Stimulated activated CD4-positive, alpha-beta T cell treated with anti-CD3 and anti-CD28 coated beads, Interleukin-15, amount 100 ng/mL, for 24 hours (primary cell): ENCODE results near the gene SHCBP1L.
"Not testable (repeated sequence)": the region's sequence is repeated elsewhere in the genome, so short reads cannot be mapped to it uniquely, and the experiment has no call there.

Experiments
- DNase-seq: peaks from one replicate; pipeline ENCODE4 v3.0.0-alpha.2; 2020

Gene SHCBP1L

DNA sequence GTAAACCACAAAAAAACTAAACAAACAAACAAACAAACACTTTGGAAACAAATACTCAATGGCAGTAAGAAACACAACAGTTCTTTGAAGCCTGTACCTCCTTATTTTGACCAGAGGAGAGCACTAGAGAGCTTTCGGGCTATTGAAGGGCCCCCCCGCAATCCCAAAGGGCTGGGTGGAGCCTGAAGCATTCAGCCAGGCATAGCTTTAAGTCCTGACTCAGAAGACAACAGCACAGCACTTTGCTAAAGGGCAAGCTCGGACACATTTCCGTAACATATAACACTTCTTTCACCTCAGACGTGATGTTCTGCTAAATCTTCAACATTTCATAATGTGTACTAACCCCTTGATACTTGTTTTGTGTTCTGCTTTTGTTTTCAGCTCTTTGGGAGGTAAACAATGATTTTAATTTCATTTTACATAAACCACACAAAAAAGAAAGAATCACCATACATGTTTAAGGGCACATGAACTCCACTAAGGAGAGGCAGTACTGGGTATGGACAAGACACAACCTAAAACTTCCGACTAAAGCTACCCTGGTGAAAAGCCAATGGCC lies 9.7 kb upstream of the SHCBP1L start:
- DNase-seq: peak; percentile 43

GRCh38 chr1:182960046-182960445 lies 7.1 kb upstream of the SHCBP1L start:
- DNase-seq: no peak

- no peak for DNase-seq
Observed at GRCh38 chr1:182957902-182958395, 5.0 kb upstream of the SHCBP1L start.

- no peak for DNase-seq
Observed at GRCh38 chr1:182956708-182957365, 3.9 kb upstream of the SHCBP1L start.

- DNase-seq: no peak
Observed at GRCh38 chr1:182955596-182956588, 2.9 kb upstream of the SHCBP1L start.

DNA sequence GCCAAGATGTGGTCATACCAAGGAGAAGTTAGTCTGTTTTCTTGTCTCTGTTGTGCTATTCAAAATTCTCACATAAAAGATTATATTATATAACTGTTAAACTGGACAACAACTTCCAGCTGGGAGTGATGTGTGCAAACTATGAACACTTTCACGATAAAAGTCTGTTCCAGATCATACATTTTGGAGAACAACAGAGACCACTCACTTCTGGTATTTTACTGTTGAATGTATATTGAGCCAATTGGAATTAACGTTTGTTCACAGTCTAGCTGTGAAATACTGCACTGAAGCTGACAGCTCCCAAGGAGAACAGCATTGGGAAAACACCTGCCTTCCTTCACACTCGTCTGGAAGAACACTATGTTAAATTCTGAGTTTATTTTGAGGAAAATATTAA lies 860 bp upstream of the SHCBP1L start:
- DNase-seq: no peak

GRCh38 chr1:182943336-182943735 lies 9.6 kb downstream of the SHCBP1L start:
- not testable (repeated sequence) for DNase-seq

- not testable (repeated sequence) for DNase-seq
Observed at GRCh38 chr1:182942145-182942544, 10.8 kb downstream of the SHCBP1L start.

DNA sequence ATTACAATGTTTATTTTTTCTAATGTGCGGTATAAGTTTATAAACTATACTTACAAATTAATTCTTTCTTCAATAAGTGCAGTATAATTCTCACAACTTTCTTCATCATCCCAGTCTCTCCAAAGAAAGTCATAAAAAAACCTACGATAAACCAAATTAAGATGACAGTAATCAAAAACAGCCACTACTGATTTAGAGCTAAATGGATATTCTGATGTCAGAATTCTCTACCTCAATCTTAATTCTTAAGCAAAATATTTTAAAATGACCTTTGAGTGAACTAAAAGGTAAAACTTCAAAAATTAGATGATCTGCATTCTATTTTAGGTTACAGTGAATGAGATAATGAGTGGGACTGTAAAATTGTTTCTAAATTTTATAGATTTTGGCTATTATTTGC lies 13.6 kb downstream of the SHCBP1L start:
- no peak for DNase-seq

GRCh38 chr1:182935716-182936115 lies 17.2 kb downstream of the SHCBP1L start:
- no peak for DNase-seq

- DNase-seq: no peak
Observed at GRCh38 chr1:182930985-182931384, 22.0 kb downstream of the SHCBP1L start.

DNA sequence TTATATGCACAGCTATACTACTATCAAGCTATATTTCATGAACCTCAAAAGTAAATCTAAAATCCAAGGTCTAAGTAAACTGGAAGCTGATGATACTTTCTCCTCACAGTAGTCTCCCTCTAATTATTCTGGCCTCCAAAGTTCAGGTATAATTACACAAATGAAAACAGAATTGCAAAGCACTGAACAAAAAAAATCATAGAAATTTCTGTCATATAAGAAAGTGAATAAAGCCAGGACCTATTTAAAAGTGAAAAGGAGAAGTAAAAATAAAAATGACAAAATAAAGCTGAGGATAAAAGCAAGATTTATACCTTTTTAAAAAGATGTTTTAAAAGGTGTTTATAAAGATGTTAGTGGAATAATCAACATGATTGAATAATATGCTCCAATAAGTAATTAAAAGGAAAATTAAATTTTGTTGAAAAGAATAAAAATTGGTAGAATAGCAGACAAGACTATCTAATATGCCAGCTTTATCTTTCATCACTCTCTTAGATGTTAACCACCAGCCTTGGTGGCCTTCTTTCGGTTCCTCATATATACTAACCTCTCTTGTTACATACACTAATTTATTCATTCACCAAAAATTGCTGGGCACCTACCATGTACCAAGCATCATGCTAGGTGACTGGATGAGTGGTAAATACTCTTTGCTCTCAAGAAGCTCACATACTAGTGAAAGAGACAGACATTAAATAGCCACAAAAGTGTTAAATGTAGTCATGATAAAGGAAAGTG lies 25.1 kb downstream of the SHCBP1L start:
- no peak for DNase-seq

DNA sequence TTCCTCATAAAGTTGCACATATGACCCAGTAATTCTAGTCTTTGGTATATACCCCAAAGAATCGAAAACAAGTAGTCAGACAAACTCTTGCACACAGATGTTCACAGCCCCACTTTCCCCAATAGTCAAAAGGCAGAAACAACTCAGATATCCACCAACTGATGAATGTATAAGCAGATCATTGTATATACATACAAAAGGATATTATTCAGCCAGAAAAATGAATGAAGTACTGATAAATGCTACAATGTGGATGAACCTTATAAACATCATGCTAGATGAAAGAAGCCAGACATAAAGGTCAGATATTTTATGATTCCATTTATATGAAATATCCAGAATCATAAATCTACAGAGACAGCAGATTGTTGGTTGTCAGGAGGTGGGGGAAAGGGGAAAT lies 27.3 kb downstream of the SHCBP1L start:
- no peak for DNase-seq

DNA sequence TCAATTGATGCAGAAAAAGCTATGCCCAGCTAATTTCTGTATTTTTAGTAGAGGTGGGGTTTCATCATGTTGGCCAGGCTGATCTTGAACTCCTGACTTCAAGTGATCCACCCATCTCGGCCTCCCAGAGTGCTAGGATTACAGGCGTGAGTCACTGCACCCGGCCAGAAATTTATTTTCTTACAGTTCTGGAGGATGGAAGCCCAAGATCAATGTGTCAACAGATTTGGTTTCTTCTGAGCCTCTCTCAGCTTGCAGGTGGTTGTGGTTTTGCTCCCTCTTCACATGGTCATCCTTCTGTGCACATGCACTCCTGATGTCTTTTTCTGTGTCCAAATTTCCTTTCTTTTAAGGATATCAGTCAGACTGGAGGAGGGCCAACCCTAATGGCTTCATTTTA lies 35.6 kb downstream of the SHCBP1L start:
- no peak for DNase-seq

DNA sequence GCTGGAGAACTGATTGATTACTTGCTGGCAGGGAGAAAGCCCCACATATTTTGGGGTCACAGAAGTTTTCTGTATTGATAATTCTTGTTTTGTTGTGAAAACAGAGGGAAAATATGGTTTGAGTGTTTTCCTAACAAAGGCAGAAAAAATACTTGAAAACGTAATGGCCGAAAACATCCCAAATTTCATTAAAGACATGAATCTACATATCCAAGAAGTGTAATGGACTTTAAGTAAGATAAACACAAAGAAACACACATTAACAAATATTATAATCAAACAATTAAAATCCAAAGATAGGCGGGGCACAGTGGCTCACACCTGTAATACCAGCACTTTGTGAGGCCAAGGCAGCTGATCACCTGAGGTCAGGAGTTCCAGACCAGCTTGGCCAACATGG lies 39.6 kb downstream of the SHCBP1L start:
- DNase-seq: no peak

GRCh38 chr1:182910143-182910542 lies 42.8 kb downstream of the SHCBP1L start:
- DNase-seq: no peak

GRCh38 chr1:182909578-182909977 lies 43.4 kb downstream of the SHCBP1L start:
- DNase-seq: no peak

DNA sequence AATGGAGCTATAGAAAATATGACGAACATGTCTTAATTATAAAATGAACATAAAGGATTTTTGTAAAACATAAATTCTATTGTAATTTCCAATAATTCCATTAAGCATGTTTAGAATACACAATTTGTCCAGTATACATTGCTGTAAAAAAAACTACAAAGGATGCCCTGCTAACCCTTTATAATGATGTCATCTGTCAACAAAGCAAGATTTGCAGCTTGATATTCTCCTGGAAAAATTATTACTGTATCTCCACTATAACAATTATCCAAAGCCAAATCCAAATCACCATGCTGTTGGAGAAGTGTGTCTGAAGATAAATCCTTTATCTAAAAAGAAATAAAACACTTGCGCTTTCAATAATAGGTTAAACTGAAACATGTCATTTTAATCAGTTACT lies 47.6 kb downstream of the SHCBP1L start:
- no peak for DNase-seq

DNA sequence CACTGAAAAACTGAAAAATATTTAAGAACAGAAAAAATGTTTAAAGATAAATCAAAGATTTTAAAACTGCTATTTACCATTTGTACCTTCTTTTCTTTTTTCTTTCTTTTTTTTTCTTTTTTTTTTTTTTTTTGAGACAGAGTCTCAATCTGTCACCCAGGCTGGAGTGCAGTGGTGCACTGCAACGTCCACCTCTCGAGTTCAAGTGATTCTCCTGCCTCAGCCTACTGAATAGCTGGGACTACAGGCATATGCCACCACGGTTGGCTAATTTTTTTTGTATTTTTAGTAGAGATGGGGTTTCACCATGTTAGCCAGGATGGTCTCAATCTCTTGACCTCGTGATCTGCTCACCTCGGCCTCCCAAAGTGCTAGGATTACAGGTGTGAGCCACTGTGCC lies 51.0 kb downstream of the SHCBP1L start:
- DNase-seq: not testable (repeated sequence)

- no peak for DNase-seq
Observed at GRCh38 chr1:182897696-182898095, 55.3 kb downstream of the SHCBP1L start.

GRCh38 chr1:182890927-182891610 lies 61.9 kb downstream of the SHCBP1L start:
- DNase-seq: no peak

GRCh38 chr1:182889997-182890396 lies 63.0 kb downstream of the SHCBP1L start:
- DNase-seq: no peak
